ENCODE results near the gene SEMA3G.

DNA sequence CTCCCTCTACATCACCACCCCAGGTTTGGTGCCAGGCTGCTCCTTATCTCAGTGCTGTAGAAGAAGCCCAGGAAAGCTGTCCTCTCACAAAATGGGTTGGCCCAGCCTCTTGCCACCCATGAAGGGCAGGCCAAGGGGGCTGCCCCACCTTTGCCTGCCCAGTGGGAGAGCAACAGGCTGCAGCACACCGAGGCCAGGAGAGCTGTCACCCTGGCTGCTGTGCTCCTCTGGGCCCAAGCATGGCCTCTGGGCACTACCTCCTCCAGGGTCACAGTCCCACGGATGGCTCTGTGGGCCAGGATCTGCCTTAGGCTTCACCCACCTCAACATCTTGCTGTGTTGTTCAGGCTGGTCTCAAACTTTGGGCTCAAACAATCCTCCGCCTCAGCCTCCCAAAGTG, 43.8 kb upstream of the SEMA3G start:
- TF ChIP-seq, protein P1, sequence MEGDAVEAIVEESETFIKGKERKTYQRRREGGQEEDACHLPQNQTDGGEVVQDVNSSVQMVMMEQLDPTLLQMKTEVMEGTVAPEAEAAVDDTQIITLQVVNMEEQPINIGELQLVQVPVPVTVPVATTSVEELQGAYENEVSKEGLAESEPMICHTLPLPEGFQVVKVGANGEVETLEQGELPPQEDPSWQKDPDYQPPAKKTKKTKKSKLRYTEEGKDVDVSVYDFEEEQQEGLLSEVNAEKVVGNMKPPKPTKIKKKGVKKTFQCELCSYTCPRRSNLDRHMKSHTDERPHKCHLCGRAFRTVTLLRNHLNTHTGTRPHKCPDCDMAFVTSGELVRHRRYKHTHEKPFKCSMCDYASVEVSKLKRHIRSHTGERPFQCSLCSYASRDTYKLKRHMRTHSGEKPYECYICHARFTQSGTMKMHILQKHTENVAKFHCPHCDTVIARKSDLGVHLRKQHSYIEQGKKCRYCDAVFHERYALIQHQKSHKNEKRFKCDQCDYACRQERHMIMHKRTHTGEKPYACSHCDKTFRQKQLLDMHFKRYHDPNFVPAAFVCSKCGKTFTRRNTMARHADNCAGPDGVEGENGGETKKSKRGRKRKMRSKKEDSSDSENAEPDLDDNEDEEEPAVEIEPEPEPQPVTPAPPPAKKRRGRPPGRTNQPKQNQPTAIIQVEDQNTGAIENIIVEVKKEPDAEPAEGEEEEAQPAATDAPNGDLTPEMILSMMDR (IDR thresholded peaks at IDR 0.05) = no peak
- TF ChIP-seq JUNB (IDR thresholded peaks at IDR 0.05) (no peak), ZFP36 (IDR thresholded peaks at IDR 0.05; ENCODE audit: borderline replicate concordance, partially characterized antibody) (no peak), POLR2AphosphoS2 (conservative IDR thresholded peaks at IDR 0.05; ENCODE audit: low read length) (no peak), CEBPB (IDR thresholded peaks at IDR 0.05) (no peak), MAFK (IDR thresholded peaks at IDR 0.05; ENCODE audit: partially characterized antibody) (no peak), POLR2A (IDR thresholded peaks at IDR 0.05; ENCODE audit: low read length) (no peak), MYC (IDR thresholded peaks at IDR 0.05; ENCODE audit: borderline replicate concordance, low read length) (no peak)
